Immature natural killer cell (primary cell): Measurements from ENCODE around the gene PCLAF. TPM values are rescaled to one million over a fixed set of nuclear protein-coding genes. Genes with fewer than 3 reads are reported as not detected.
A peak's percentile ranks its signal among the peaks of the same experiment; 100 is the strongest.
"Not testable (repeated sequence)": the region's sequence is repeated elsewhere in the genome, so short reads cannot be mapped to it uniquely, and the experiment has no call there.

Experiments used
- DNase-seq, 3 donors: peaks; one replicate each; pipeline ENCODE4 v3.0.0; 2022; ENCODE audit warnings: mixed read lengths in 1 of 3
- H3K27ac Mint-ChIP-seq, 6 donors: one replicate each; pipeline ENCODE4 v1.8.0; 2020; ENCODE audit warnings: mixed read lengths in 6 of 6, mild to moderate bottlenecking in 5 of 6, inconsistent platforms in 4 of 6, moderate library complexity in 3 of 6
- H3K27me3 Mint-ChIP-seq, 3 donors: one replicate each; pipeline ENCODE4 v1.8.0; 2020 to 2021; ENCODE audit warnings: low read depth in 3 of 3, mild to moderate bottlenecking in 3 of 3, mixed read lengths in 3 of 3, moderate library complexity in 3 of 3, inconsistent platforms in 1 of 3
- H3K36me3 Mint-ChIP-seq, 3 donors: one replicate each; pipeline ENCODE4 v1.8.0; 2020; ENCODE audit warnings: mixed read lengths in 3 of 3, inconsistent platforms in 2 of 3, mild to moderate bottlenecking in 2 of 3
- H3K4me1 Mint-ChIP-seq, 2 donors: one replicate each; pipeline ENCODE4 v1.8.0; 2020; ENCODE audit warnings: inconsistent platforms in 2 of 2, mild to moderate bottlenecking in 2 of 2, mixed read lengths in 2 of 2, moderate library complexity in 1 of 2
- H3K4me3 Mint-ChIP-seq, 5 donors: one replicate each; pipeline ENCODE4 v1.8.0; 2020; ENCODE audit warnings: mild to moderate bottlenecking in 5 of 5, mixed read lengths in 5 of 5, inconsistent platforms in 3 of 5, moderate library complexity in 3 of 5
- H3K9me3 Mint-ChIP-seq, 6 donors: one replicate each; pipeline ENCODE4 v1.8.0; 2020; ENCODE audit warnings: mild to moderate bottlenecking in 6 of 6, mixed read lengths in 6 of 6, inconsistent platforms in 4 of 6, moderate library complexity in 3 of 6
- polyA plus RNA-seq, 3 donors: library from polyadenylated mRNA; unstranded; fragments of 300-500 nt; fragmentation: Illumina TruSeq; gene quantifications; one replicate each; pipeline ENCODE4 v1.2.3, GENCODE V29; 2021

The PCLAF gene
- polyA plus RNA-seq, 3 donors from 2014 or later: 5.3 to 10.9 (median 7.6) TPM

DNA sequence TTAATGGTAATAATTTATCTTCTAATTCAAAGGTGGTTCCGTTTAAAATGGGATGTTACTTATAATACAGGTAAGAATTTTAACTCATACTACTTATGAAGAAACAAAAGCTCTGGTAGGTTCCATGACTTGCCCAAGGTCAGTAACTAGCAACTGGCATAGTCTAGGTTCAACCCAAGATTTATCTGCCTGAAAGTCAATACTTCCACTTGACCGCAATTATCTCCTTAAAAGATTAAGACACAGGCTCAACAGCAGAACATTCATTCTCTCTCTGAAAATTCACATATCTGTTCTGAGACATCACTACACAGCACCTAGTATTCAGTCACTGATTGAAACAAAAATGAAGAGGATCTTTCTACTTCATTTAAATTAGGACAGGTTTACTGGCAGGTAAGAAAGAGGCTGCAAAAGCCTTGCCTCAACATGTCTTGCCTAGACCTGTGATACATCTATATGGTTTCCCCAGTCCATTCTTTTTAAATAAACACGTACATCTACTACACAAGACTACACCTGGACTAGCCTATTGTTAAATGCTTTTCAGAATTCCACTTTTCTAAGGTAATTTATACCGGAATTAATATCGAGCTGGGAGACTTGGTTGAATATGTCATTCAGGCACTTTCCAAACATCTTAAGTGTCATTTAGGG lies 26.4 kb downstream of the PCLAF start:
- DNase-seq: no peak
- peak overlapping the region; percentile 91 to 99 (median 94) for H3K4me3 Mint-ChIP-seq
- peaks cover 0 to 5% (median 0%) of the 10 kb centered on the region in 3 donors for H3K27me3 Mint-ChIP-seq
- no peaks in the 10 kb centered on the region for H3K9me3 Mint-ChIP-seq
- H3K4me1 Mint-ChIP-seq: peaks cover 18 to 21% of the 10 kb centered on the region in 2 donors
- H3K27ac Mint-ChIP-seq: peak overlapping the region; percentile 84 to 91 (median 88)
- H3K36me3 Mint-ChIP-seq: no peaks in the 10 kb centered on the region

DNA sequence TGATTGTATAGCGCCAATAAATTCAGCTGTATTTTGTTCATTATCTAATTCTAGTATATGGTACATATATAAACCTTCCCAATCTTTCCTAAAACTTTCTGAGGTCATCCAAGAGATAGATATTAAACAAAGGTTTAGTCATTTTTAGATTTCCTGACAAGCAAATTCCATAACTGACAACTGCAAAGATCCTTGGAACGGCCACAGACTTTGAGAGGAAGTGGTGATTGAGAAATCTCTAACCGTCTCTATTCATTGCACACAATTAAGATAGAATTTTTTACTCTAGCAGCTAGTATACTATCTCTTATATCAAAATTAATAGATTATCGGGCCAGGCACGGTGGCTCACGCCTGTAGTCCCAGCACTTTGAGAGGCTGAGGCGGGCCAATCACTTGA lies 30.0 kb downstream of the PCLAF start:
- H3K36me3 Mint-ChIP-seq: peaks cover 0 to 3% (median 3%) of the 10 kb centered on the region in 3 donors
- no peaks in the 10 kb centered on the region for H3K9me3 Mint-ChIP-seq
- DNase-seq: no peak
- peaks cover 15 to 16% of the 10 kb centered on the region in 2 donors for H3K4me1 Mint-ChIP-seq
- H3K4me3 Mint-ChIP-seq: no peak overlapping the region
- H3K27ac Mint-ChIP-seq: no peak overlapping the region
- peaks cover 0 to 4% (median 0%) of the 10 kb centered on the region in 3 donors for H3K27me3 Mint-ChIP-seq

DNA sequence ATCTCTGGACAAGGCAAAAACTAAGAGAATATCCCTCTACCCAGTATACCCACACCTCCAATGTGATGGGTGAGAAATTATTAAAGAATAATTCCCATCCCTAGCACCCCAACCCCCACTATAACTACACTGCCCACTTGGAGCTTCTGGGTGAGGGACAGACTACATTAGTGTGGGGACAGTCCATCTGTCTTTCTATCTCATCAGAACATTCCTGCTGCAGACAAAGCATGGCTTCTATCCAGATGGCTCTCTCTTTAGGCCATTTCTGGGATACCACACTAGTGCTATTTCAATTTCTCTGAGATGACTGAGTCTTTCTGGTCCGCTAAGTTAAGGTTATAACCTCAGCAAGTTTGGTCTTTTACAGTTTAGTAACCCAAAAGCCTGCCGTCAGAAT lies 31.9 kb downstream of the PCLAF start:
- Mint-ChIP-seq H3K36me3 (peaks cover 0 to 3% (median 3%) of the 10 kb centered on the region in 3 donors), H3K27ac (no peak overlapping the region), H3K9me3 (no peaks in the 10 kb centered on the region), H3K27me3 (no peaks in the 10 kb centered on the region), H3K4me1 (peaks cover 3 to 11% of the 10 kb centered on the region in 2 donors), H3K4me3 (no peak overlapping the region)
- DNase-seq: no peak

DNA sequence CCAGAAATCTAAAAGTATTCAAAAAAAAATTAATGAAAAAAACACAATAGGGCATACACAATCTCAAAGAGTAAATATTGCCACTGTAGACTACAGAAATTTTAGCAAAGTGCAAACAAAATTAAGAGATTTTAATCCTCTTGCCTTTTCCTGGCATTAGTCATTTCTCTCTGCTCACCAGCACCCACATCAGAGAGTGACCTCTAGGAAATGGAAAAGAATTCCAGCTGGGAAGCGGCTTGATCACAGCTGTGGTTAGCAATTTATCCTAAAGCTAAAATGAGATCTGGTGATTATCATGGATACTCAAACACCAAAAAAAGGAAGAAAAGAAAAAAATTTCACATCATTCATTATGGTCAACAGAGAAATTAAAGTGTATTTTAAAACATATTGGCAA lies 32.8 kb downstream of the PCLAF start:
- no peak for DNase-seq
- Mint-ChIP-seq H3K9me3 (no peaks in the 10 kb centered on the region), H3K36me3 (peaks cover 0 to 3% (median 3%) of the 10 kb centered on the region in 3 donors), H3K27ac (peak overlapping the region in 1 of 6 donors; percentile 49), H3K4me1 (peaks cover 4 to 11% of the 10 kb centered on the region in 2 donors), H3K27me3 (no peaks in the 10 kb centered on the region), H3K4me3 (no peak overlapping the region)

DNA sequence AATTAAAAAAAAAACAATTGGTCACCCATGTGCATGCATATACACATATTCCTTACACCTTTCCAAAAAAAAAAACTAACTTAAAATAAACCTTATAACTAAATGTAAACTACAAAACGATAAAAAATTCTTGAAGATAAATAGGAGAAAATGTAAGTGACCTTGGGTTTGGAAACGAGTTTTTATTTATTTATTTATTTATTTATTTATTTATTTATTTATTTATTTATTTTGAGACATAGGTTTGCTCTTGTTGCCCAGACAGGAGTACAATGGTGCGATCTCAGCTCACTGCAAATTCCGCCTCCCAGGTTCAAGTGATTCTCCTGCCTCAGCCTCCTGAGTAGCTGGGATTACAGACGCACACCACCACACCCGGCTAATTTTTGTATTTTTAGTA lies 35.0 kb downstream of the PCLAF start:
- H3K27ac Mint-ChIP-seq, H3K27me3 Mint-ChIP-seq, H3K4me3 Mint-ChIP-seq, DNase-seq, H3K9me3 Mint-ChIP-seq, H3K36me3 Mint-ChIP-seq: not testable (repeated sequence)
- H3K4me1 Mint-ChIP-seq: peaks cover 11 to 24% of the 10 kb centered on the region in 2 donors

DNA sequence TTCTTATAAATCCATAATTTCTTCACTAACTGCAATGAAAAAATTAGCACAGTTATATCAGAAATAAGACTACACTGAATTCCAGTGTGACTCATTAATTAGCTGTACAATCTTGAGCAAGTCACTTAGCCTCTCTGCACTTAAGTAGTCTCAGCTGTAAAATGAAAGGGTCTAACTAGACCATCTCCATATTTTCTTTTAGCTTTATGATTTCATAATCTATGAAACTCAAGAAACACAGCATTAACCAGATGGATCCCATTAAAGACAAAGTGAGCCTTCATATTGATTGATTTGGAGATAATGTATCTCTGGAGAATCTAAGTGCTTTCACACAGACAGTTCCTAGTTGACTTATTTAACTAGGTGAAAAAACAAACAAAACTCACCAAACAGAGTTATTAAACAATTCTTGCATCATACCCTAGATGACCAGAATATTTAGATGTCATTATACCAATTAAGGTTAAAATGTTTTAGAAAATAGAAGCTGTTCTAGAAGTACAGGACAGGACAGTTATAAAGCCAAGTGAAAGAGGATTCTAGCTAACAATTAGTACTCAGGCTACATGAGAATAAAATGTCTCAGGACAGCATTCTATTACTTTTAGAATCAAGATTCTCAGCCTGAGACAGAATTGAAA lies 36.5 kb downstream of the PCLAF start:
- Mint-ChIP-seq H3K4me3 (no peak overlapping the region), H3K27ac (no peak overlapping the region), H3K4me1 (peaks cover 11 to 24% of the 10 kb centered on the region in 2 donors), H3K36me3 (peaks cover 0 to 8% (median 3%) of the 10 kb centered on the region in 3 donors), H3K9me3 (no peaks in the 10 kb centered on the region), H3K27me3 (no peaks in the 10 kb centered on the region)
- DNase-seq: no peak

DNA sequence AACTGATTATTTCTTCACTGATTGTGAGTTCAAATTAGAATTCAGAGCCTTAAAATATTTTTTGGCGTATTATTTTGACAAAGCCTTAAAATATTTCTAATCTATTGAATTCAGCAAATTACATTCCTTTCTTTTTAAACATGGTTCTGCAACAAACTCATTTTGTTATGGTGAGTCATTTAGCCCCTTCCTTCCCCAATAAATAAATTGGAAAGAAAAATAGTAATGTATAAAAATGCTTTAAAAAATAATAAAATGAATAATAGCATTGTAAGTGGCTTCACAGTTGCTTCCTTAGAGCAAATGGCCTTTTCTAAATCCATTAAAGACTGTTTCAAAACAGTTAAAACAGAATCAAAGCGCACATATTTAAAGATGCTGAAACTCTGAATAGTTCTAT lies 37.4 kb downstream of the PCLAF start:
- no peak for DNase-seq
- Mint-ChIP-seq H3K9me3 (no peaks in the 10 kb centered on the region), H3K36me3 (peaks cover 0 to 8% (median 3%) of the 10 kb centered on the region in 3 donors), H3K4me1 (peaks cover 11 to 24% of the 10 kb centered on the region in 2 donors), H3K27ac (no peak overlapping the region), H3K4me3 (no peak overlapping the region), H3K27me3 (no peaks in the 10 kb centered on the region)

- Mint-ChIP-seq H3K27me3 (no peaks in the 10 kb centered on the region), H3K36me3 (peaks cover 0 to 8% (median 3%) of the 10 kb centered on the region in 3 donors), H3K27ac (peak overlapping the region in 1 of 6 donors; percentile 45), H3K9me3 (no peaks in the 10 kb centered on the region), H3K4me1 (peaks cover 11 to 24% of the 10 kb centered on the region in 2 donors), H3K4me3 (no peak overlapping the region)
- no peak for DNase-seq
These were observed 38.0 kb downstream of the PCLAF start for GRCh38 chr15:64343222-64343621.

GRCh38 chr15:64341961-64342360 lies 39.3 kb downstream of the PCLAF start:
- H3K27ac Mint-ChIP-seq: peak overlapping the region in 1 of 6 donors; percentile 59
- DNase-seq: no peak
- peaks cover 12 to 30% of the 10 kb centered on the region in 2 donors for H3K4me1 Mint-ChIP-seq
- no peak overlapping the region for H3K4me3 Mint-ChIP-seq
- H3K36me3 Mint-ChIP-seq: peaks cover 0 to 8% (median 0%) of the 10 kb centered on the region in 3 donors
- no peaks in the 10 kb centered on the region for H3K9me3 Mint-ChIP-seq
- H3K27me3 Mint-ChIP-seq: no peaks in the 10 kb centered on the region

DNA sequence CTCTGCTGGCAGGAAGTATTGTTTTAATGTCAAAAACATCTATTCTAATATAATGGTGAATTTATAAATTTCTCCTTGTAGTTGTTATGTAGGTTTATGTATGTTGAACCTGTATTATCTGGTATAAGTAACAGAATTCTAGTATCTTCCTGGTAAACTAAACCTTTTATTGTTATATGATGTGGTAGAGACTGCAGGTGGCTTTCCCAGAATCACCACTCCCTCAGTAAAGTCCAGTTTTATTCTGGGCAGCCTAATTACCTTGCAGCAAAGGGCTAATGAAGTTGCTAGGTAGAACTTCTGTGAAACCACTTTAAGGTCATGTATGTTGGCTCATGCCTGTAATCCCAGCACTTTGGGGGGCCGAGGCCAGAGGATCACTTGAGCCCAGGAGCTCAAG lies 40.9 kb downstream of the PCLAF start:
- H3K27ac Mint-ChIP-seq: peak overlapping the region in 1 of 6 donors; percentile 46
- H3K4me1 Mint-ChIP-seq: peaks cover 13 to 41% of the 10 kb centered on the region in 2 donors
- peaks cover 0 to 8% (median 0%) of the 10 kb centered on the region in 3 donors for H3K36me3 Mint-ChIP-seq
- no peaks in the 10 kb centered on the region for H3K9me3 Mint-ChIP-seq
- no peak for DNase-seq
- no peaks in the 10 kb centered on the region for H3K27me3 Mint-ChIP-seq
- no peak overlapping the region for H3K4me3 Mint-ChIP-seq

DNA sequence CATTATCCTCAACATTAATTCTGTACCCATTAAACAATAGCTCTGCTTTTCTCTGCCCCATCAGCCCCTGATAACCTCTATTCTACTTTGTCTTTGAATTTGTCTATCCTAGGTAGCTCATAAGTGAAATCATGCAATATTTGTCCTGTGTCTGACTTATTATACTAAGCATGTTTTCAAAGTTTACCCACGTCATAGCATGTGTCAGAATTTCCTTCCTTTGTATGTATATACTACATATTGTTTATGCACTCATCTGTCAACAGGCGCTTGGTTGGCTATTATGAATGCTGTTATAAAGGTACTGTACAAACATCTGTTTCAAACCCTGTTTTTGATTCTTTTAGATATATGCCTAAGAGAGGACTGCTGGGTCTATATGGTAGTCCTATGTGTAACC lies 43.5 kb downstream of the PCLAF start:
- Mint-ChIP-seq H3K27ac (peak overlapping the region in 2 of 6 donors; percentile 17 to 46), H3K9me3 (no peaks in the 10 kb centered on the region), H3K36me3 (peaks cover 0 to 8% (median 0%) of the 10 kb centered on the region in 3 donors), H3K4me1 (peaks cover 24 to 45% of the 10 kb centered on the region in 2 donors), H3K4me3 (no peak overlapping the region), H3K27me3 (no peaks in the 10 kb centered on the region)
- no peak for DNase-seq

DNA sequence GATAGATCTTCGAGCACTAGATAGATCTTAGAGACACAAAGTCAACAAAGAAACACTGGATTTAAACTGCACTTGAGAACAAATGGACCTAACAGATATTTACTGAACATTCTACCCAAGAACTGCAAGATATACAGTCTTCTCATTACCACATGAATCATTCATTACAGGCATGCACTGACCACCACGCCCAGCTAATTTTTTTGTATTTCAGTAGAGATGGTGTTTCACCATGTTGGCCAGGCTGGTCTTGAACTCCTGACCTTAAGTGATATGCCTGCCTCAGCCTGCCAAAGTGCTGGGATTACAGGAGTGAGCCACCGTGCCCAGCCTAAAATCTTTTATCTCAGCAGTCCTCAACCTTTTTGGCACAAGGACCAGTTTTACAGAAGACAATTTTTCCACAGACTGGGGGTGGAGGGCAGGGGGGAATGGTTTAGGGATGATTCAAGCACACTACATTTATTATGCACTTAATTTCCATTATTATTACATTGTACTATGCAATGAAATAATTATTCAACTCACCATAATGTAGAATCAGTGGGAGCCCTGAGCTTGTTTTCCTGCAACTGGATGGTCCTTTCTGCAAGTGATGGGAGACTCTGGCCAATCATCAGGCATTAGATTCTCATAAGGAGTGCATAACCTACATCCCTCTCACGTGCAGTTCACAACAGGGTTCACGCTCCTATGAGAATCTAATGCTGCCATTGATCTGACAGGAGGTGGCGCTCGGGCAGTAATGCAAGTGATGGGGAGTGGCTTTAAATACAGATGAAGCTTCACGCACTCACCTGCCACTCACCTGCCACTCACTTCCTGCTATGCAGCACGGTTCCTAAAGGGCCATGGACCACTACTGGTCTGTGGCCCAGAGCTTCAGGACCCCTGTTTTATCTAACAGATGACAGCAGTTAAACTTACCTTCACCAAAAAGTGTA lies 47.0 kb downstream of the PCLAF start:
- Mint-ChIP-seq H3K4me1 (peaks cover 20 to 38% of the 10 kb centered on the region in 2 donors), H3K36me3 (peaks cover 0 to 3% (median 0%) of the 10 kb centered on the region in 3 donors), H3K27me3 (no peaks in the 10 kb centered on the region), H3K9me3 (no peaks in the 10 kb centered on the region), H3K27ac (peak overlapping the region in 5 of 6 donors; percentile 42 to 80 (median 58)), H3K4me3 (peak overlapping the region in 1 of 5 donors; percentile 15)
- no peak for DNase-seq

DNA sequence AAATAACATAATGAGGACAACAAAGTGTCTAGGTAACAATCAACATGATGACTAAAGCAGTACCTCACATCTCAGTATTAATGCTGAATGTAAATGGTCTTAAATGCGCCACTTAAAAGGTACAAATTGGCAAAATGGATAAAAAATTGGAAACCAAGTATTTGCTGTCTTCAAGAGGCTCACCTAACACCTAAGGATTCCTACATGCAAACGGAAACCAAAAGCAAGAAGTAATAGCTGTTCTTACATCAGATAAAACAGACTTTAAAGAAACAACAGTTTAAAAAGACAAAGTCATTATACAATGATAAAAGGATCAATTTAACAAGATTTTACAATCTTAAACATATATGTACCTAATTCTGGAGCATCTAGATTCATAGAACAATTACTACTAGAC lies 47.7 kb downstream of the PCLAF start:
- Mint-ChIP-seq H3K36me3 (peaks cover 0 to 3% (median 0%) of the 10 kb centered on the region in 3 donors), H3K4me3 (peak overlapping the region in 1 of 5 donors; percentile 15), H3K4me1 (peaks cover 20 to 38% of the 10 kb centered on the region in 2 donors), H3K9me3 (no peaks in the 10 kb centered on the region), H3K27ac (peak overlapping the region in 4 of 6 donors; percentile 42 to 80 (median 64)), H3K27me3 (no peaks in the 10 kb centered on the region)
- no peak for DNase-seq
